RPMI7951 (cell line): Measurements from ENCODE around the gene CACNA1A. TPM values are rescaled to one million over a fixed set of nuclear protein-coding genes. Genes with fewer than 3 reads are reported as not detected.
A peak's percentile ranks its signal among the peaks of the same experiment; 100 is the strongest.

Source experiments
- DNase-seq: peaks from one replicate; pipeline ENCODE4 v3.0.0-alpha.2; 2012; ENCODE audit warnings: low read depth
- total RNA-seq: library from RNA; depleted of rRNA; stranded (reverse); fragments of >200 nt; shearing (Covaris generic); gene quantifications from 2 replicates; pipeline ENCODE4 v1.2.3, GENCODE V29; 2014

The CACNA1A gene
- total RNA-seq, 1 experiment from 2014 or later = 0.12 TPM

GRCh38 chr19:13313875-13314274, 192.4 kb downstream of the CACNA1A start:
- DNase-seq = no peak

GRCh38 chr19:13309864-13310263, 196.4 kb downstream of the CACNA1A start:
- DNase-seq = no peak

GRCh38 chr19:13303381-13304129, 202.7 kb downstream of the CACNA1A start:
- DNase-seq = no peak

GRCh38 chr19:13302526-13303270, 203.6 kb downstream of the CACNA1A start:
- peak; percentile 7 for DNase-seq

GRCh38 chr19:13301627-13302334, 204.5 kb downstream of the CACNA1A start:
- DNase-seq = no peak

- DNase-seq = no peak
These were observed 205.8 kb downstream of the CACNA1A start for GRCh38 chr19:13300421-13301030.

- no peak for DNase-seq
These were observed 206.4 kb downstream of the CACNA1A start for GRCh38 chr19:13299838-13300237.

- DNase-seq = no peak
These were observed 207.5 kb downstream of the CACNA1A start for GRCh38 chr19:13298565-13299481.

GRCh38 chr19:13297023-13297422, 209.3 kb downstream of the CACNA1A start:
- DNase-seq = no peak

GRCh38 chr19:13294812-13295567, 211.3 kb downstream of the CACNA1A start:
- DNase-seq = no peak

- DNase-seq = no peak
These were observed 214.4 kb downstream of the CACNA1A start for GRCh38 chr19:13291913-13292312.

- DNase-seq = no peak
These were observed 215.5 kb downstream of the CACNA1A start for GRCh38 chr19:13290741-13291140.

- DNase-seq = no peak
These were observed 217.0 kb downstream of the CACNA1A start for GRCh38 chr19:13289295-13289694.

GRCh38 chr19:13286195-13286985, 219.9 kb downstream of the CACNA1A start:
- no peak for DNase-seq

- no peak for DNase-seq
These were observed 221.1 kb downstream of the CACNA1A start for GRCh38 chr19:13284929-13285928.

GRCh38 chr19:13283871-13284270, 222.4 kb downstream of the CACNA1A start:
- DNase-seq = no peak

GRCh38 chr19:13282486-13283065, 223.7 kb downstream of the CACNA1A start:
- DNase-seq = no peak
